OCI-LY7 (cell line): ENCODE results near the gene NSD1.

ENCODE experiments used
- CTCF ChIP-seq: fragments of 200-600 bp; sonication (generic); conservative IDR thresholded peaks from 2 replicates; pipeline ENCODE4 v1.5.1; 2014; ENCODE audit warnings: mild to moderate bottlenecking, antibody characterized with exemption, low read length, moderate library complexity, mixed read lengths
- EZH2phosphoT487 ChIP-seq: fragments of 200-600 bp; sonication (generic); IDR thresholded peaks from 2 replicates; pipeline ENCODE4 v1.6.1; 2018; ENCODE audit warnings: low read depth, borderline replicate concordance, mild to moderate bottlenecking, mixed run types, antibody characterized with exemption, low read length, moderate library complexity, mixed read lengths

GRCh38 chr5:177112589-177113220 lies 20.9 kb upstream of the NSD1 start:
- TF ChIP-seq CTCF, result no peak
- TF ChIP-seq EZH2phosphoT487, result no peak
